Astrocyte of the spinal cord (primary cell): ENCODE measurements around the gene ETHE1.

ENCODE experiments used
- DNase-seq: peaks from one replicate; pipeline ENCODE4 v3.0.0; 2011; ENCODE audit warnings: low read depth, low spot score
- H3K4me3 ChIP-seq: 2 replicates; pipeline ENCODE4 v1.5.1; 2011; ENCODE audit warnings: low read depth, mild to moderate bottlenecking, low read length, moderate library complexity
- in situ Hi-C: cut with HindIII; loops from 2 replicates; pipeline ENCODE4 v1.10.0; 2017; ENCODE audit warnings: low sequenced_read_pairs
- TF ChIP-seq, protein P1 (sequence below): IDR thresholded peaks from 2 replicates; pipeline ENCODE4 v1.5.1; 2012; ENCODE audit warnings: low read depth, mild to moderate bottlenecking, low read length, inconsistent platforms

Gene ETHE1

GRCh38 chr19:43544077-43544476 is 17.1 kb upstream of the ETHE1 start:
- H3K4me3 ChIP-seq, result no peak overlapping the region
- in situ Hi-C loops, result no loop called here
- no peak for DNase-seq
- TF ChIP-seq, protein P1, sequence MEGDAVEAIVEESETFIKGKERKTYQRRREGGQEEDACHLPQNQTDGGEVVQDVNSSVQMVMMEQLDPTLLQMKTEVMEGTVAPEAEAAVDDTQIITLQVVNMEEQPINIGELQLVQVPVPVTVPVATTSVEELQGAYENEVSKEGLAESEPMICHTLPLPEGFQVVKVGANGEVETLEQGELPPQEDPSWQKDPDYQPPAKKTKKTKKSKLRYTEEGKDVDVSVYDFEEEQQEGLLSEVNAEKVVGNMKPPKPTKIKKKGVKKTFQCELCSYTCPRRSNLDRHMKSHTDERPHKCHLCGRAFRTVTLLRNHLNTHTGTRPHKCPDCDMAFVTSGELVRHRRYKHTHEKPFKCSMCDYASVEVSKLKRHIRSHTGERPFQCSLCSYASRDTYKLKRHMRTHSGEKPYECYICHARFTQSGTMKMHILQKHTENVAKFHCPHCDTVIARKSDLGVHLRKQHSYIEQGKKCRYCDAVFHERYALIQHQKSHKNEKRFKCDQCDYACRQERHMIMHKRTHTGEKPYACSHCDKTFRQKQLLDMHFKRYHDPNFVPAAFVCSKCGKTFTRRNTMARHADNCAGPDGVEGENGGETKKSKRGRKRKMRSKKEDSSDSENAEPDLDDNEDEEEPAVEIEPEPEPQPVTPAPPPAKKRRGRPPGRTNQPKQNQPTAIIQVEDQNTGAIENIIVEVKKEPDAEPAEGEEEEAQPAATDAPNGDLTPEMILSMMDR, result no peak

DNA sequence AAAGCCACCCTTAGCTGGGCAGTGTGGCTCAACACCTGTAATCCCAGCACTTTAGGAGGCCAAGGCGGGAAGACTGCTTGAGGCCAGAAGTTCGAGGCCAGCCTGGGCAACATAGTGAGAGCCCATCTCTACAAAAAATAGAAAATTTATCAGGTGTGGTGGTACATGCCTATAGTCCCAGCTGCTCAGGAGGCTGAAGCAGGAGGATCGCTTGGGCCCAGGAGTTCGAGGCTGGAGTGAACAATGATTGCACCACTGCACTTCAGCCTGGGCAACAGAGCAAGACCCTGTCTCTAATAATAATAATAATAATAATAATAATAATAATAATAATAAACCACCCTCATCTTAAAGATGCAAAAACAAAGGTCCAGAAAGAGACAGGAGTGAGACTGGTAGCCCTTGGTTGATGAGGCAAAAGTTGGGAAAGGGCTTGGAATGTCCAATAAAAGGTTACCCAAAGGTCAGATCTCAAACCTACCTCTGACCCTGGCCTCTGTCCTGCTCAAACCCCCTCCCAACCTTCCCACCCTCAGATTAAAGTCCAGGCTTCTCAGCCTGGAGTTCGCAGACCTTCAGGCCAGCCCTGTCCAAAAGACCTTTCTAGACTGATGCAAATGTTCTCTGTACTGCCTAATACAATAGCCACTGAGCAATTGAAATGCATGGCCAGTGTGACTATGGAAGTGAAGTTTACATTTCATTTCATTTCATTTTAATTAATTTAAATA is 15.1 kb upstream of the ETHE1 start:
- no peak for DNase-seq
- no peak overlapping the region for H3K4me3 ChIP-seq
- in situ Hi-C loops, result no loop called here
- TF ChIP-seq, protein P1, result no peak

DNA sequence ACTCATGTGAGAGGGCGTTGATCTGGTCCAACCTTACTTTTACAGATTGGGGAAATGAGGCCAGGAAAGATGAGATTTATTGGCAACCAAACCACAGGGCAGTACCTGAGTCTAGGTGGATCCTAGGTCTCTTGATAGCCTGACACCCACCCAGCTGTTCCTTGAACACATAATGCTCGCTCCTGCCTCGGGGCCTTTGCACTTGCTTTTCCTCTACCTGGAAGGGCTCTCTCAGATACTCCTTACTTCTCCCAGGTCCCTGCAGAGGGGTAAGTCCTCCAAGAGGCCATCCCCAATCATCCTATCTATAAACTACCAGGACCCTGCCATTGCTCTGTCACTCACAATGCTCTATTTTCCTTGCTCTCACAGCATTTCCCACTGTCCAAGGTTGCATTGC is 13.4 kb upstream of the ETHE1 start:
- DNase-seq, result no peak
- in situ Hi-C loops, result no loop called here
- H3K4me3 ChIP-seq, result no peak overlapping the region
- TF ChIP-seq, protein P1, result no peak

GRCh38 chr19:43538922-43539321 is 11.9 kb upstream of the ETHE1 start:
- no peak overlapping the region for H3K4me3 ChIP-seq
- DNase-seq, result no peak
- in situ Hi-C loops, result no loop called here
- TF ChIP-seq, protein P1, result no peak

- in situ Hi-C loops, result no loop called here
- TF ChIP-seq, protein P1, result peak; percentile 83
- no peak overlapping the region for H3K4me3 ChIP-seq
- DNase-seq, result peak; percentile 56
Observed at GRCh38 chr19:43534816-43535761, 8.1 kb upstream of the ETHE1 start.

GRCh38 chr19:43534305-43534815 is 7.4 kb upstream of the ETHE1 start:
- TF ChIP-seq, protein P1, result no peak
- DNase-seq, result no peak
- in situ Hi-C loops, result no loop called here
- H3K4me3 ChIP-seq, result peak overlapping the region; percentile 56
